ENCODE data around the gene ZNF487.
"Not testable (repeated sequence)": the region's sequence is repeated elsewhere in the genome, so short reads cannot be mapped to it uniquely, and the experiment has no call there.

Gene ZNF487

DNA sequence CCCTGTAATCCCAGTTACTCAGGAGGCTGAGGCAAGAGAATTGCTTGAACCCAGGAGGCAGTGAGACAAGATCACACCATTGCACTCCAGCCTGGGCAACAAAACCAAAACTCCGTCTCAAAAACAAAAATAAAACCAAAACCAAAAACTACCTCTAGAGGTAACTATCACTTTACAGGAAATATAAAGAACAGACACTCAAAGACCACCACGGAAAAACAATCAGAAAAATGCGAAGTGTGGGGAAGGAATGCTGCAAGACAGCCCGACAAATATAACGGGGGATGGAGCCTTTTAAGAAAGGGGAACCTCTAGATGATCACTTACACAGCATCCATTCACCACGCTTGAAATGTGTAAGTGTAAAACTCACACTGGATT is 32.2 kb upstream of the ZNF487 start:
- no peak for DNase-seq (ENCODE audit: low read depth)

DNA sequence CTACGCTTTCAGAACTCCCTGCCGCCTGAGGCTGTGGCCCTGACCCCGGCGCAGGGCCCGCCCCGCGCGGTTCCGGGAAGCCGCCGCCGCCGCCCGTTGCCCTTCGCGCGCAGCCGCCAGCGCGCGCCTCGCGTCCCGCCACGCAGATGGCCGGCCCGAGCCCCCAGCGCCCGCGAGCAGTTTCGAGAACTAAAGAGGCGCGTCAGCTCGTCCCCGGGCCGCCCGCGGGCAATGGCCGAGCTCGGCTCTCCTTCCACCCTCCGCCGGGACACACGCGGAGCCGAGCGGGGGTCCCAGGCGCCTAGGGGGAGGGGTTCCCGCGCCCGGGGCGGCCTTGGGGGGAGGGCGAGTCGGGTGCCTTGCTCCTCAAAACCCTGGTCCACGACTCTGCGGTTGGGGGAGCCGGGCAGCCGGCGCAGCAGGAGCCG is 29.7 kb upstream of the ZNF487 start:
- peak; percentile 33 for DNase-seq (ENCODE audit: low read depth)

DNA sequence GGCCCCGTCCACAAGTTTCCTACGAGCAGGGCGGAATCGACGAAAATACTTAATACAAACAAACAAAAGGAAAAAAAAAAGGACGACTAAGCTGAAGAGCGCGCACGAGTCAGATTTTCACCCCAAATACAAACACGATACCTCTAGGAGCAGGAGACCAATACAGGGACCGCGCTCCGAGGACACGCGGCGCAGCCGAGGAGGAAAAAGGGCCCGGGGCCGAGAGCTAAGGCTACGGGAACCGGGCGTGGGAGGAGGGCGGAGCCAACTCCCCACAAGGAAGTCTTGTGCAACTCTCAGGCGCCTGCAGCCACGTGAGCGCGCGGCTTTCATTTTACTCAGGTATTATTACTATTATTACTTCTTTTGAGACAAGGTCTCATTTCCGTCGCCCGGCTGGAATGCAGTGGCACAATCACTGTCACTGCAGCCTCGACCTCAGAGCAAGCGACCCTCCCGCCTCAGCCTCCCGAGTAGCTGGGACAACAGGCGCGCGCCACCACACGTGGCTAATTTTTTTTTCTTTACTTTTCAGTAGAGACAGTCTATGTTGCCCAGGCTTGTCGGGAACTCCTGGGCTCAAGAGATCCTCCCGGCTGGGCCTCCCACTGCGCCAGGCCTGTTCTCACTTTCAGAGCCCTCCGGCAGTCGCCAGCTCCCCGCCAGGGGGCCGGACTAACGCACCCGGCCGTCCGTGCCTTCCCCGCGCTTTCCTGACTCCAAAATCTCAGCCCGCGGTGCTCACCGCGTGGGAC is 29.2 kb upstream of the ZNF487 start:
- DNase-seq (ENCODE audit: low read depth): peak; percentile 78

DNA sequence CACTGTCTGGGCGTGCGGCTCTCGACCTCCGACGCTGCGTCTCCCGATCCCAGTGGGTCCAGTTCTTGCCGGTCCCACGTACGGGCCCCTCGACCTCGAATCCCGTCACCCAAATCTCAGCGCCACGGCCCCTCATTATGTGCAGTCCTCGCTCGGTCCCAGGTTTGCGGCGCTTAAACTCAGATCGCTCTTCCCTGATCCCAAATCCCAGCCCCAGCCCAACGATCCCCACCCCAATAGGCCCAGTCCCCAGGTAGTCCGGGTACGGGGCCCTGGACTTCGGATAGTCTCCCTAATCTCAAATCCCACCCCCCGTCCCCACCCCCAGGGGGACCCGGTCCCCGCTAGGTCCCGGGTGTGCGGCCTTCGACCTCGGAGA is 28.6 kb upstream of the ZNF487 start:
- no peak for DNase-seq (ENCODE audit: low read depth)

DNA sequence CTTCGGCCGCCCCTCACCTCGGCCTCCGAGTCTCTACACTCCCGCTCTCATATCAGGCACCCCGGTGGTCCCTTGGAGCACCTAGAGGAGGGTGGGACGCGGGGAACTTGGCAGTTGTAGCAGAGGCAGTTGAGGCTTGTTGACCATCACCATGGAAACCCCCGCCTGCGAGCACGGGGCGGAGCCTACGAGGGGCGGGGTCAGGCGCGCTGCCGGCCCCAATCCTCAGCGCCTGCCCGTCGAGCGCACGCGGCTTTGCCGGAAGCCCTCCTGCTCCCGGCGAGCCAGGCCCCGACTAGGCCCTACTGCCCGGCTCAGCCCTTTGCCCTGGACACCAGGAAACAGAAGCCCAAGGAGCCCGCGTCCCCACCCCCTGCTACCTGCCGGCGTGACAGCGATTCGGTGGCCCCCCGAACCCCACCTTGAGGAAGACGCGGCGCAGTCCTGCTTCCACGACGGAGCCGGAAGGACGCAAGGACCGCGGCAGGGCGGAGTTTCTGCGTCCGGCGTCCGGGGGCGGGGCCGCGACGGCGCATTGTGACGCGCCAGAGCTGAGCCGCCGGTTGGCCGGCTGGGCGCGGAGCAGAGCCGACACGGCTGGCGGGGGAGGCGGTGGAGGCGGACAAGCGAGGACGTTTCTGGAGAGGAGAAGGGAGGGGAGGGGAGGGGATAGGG is 28.1 kb upstream of the ZNF487 start, which contains the start of gene HNRNPF:
HNRNPF (minus strand) TSS at position 477 of the 675 bp plus-strand sequence. CDS start 21,302 bp downstream, outside the sequence.
- peak; percentile 90 for DNase-seq (ENCODE audit: low read depth)

DNA sequence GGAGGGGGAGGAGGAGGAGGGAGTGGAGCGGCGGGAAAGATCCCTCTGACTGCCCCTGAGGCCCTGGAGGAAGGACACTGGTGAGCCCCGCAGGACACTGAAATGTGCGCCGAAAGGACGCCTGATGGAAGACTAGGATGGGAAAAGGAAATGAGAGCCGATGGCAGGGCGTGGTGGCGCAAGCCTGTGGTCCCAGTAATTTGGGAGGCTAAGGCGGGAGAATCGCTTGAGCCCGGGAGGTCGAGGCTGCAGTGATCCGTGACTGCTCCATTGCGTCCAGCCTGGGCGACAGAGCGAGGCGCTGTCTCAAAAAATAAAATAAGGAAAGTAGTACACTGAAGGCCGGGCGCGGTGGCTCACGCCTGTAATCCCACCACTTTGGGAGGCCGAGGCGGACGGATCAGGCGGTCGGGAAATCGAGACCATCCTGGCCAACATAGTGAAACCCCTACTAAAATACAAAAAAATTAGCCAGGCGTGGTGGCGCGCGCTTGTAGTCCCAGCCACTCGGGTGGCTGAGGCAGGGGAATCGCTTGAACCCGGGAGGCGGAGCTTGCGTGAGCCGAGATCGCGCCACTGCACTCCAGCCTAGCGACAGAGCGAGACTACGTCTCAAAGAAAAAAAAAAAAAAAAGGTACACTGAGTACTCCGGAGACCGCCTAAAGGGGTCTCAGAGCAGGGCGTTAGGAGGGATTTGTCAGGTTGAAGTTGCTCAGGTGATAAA is 27.4 kb upstream of the ZNF487 start:
- DNase-seq (ENCODE audit: low read depth): peak; percentile 37

DNA sequence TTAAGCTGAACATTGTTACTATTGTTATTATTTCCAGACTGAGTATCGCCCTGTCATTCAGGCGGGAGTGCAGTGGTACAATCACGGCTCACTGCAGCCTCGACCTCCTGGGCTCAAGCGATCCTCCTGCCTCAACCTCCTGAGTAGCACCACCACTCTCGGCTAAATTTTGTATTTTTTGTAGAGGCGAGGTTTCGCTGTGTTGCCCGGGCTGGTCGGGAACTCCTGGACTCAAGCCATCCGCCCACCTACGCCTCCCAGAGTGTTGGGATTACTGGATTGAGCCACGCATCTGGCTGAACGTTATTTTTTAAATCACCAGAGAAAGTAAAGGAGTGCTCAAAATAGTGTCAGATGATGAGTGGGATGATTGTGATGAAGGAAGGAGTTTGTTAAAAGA is 26.6 kb upstream of the ZNF487 start:
- DNase-seq (ENCODE audit: low read depth): no peak

DNA sequence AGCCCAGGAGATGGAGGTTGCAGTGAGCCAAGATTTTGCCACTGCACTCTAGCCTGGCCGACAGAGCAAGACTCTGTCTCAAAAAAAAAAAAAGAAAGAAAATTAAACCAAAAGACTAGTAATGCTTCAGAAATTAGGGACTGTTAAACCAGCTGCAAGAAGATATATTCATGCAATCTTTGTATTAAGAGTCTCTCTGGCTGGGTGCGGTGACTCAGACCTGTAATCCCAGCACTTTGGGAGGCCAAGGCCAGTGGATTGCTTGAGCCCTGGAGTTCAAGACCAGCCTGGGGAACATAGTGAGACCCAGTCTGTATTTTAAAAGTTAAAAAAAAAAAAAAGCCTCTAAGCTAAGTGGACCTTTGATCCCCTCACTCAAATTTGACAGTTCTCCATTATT is 25.4 kb upstream of the ZNF487 start:
- no peak for DNase-seq (ENCODE audit: low read depth)

DNA sequence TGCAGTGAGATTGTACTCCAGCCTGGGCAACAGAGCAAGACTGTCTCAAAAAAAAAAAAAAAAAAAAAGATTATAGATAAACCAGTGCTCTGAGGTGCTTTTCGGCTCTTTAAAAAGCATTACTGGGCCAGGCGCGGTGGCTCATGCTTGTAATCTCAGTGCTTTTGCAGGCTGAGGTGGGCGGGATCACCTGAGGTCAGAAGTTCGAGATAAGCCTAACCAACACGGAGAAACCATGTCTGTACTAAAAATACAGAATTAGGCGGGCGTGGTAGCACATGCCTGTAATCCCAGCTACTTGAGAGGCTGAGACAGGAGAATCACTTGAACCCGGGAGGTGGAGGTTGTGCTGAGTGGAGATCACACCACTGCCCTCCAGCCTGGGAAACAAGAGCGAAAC is 21.4 kb upstream of the ZNF487 start:
- DNase-seq (ENCODE audit: low read depth): no peak

DNA sequence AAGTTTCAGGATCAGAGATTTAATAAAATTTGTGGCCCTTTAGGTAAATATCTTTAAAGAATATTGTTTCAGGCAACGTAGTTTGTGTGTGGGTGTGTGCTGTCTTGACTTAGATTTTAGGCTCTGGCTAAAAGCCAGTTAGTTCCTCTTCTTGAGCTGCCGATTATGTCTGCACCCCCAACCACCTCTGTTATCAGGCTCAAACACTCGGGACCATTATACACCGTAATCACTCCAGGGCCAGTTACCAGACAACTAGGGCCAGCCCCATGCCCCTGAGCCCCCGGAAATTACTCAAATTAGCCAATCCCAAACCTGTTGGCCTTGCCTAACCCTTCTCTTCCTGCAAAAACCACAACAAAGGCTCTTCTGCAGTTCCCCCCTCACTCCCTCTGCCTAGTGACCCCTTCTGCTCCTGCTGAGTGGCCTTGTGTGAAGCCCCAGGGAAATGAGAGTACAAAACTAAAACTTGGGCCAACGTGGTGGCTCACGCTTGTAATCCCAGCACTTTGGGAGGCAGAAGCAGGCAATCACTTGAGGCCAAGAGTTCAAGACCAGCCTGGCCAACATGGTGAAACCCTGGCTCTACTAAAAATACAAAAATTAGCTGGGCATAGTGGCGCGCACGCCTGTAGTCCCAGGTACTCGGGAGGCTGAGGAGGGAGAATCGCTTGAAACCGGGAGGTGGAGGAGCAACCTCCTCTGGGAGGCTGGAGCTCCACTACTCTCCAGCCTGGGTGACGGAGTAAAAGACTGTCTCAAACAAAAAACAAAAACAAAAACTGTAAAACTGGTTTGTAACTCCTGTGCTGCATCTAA is 18.8 kb upstream of the ZNF487 start:
- DNase-seq (ENCODE audit: low read depth): peak; percentile 37

DNA sequence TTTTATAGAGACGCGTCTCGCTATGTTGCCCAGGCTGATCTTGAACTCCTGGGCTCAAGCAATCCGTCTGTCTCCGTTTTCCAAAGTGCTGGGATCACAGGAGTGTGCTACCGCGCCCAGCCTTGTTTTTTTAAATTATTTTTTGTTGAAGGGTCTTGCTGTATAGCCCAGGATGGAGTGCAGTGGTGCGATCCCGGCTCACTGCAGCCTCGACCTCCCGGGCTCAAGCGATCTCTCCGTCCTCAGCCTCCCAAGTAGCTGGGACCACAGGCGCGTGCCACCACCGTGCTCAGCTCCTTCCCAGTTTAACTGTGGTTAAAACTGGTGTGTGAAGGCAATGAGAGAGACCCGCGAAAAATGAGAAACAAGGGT is 16.9 kb upstream of the ZNF487 start:
- DNase-seq (ENCODE audit: low read depth): no peak

DNA sequence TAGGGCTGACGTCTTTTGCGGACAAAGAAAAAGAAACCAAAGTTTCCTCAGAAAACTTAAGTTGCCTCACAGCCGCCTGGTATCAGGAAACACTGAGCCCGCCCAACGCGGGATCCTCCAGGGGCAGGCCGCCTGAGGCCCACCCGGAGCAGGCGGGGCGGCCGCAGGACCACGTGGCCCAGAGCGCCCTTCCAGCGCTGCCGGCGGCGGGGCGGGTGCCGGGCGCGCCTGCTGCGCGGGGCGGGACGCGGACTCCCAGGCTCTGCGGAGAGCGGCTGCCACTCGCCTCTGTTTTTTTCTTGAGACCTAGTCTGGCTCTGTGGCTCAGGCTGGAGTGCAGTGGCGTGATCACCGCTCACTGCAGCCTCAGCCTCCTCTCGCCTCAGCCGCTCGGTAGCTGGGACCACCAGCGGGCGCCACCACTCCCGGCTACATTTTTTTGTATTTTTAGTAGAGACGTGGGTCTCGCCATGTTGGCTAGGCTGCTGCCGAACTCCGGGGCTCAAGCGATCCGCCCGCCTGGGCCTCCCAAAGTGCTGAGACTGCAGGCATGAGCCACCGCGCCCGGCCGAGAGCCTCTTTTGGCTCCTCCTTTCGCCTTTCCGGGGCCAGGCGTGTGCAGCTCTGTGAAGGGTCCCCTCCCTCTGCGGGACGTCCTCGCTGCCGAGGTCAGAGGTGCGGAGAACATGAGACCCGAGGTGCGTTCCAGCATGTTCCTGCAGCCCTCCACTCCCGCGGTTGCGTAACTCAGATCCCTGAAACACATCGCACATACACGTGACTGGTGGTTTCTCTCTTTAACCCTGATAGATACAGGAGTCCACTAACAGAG is 16.3 kb upstream of the ZNF487 start:
- DNase-seq (ENCODE audit: low read depth): peak; percentile 65

DNA sequence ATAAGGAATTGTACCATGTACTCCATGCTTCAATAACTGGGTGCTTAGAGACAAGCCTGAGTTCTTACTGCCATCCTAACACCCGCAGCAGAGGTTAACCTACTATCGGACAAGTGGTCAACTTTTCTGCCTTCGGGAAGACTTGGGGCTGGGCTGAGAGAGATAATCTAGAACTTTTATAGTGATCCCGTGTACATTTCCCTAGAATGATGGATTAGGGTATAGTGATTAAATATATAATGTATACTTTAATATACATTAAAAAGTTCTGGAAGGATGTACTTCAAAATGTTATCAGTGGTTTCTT is 15.8 kb upstream of the ZNF487 start:
- no peak for DNase-seq (ENCODE audit: low read depth)

DNA sequence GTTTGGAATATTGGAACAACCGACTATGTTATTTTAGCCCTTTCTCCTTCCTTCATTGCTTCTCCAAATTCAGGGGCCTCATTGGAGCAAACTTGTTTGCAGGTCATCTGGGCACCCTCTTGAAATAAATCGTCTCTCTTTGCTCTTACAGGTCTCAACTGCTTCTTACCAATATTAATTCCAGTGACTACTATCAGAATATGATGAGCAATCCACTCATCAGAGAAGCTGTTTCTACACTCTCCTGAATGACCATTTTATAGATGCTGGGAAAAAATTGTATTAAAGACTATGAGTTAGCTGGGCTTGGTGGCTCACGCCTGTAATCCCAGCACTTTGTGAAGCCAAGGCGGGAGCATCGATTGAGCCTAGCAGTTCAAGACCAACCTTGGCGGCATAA is 15.4 kb upstream of the ZNF487 start:
- DNase-seq (ENCODE audit: low read depth): no peak

DNA sequence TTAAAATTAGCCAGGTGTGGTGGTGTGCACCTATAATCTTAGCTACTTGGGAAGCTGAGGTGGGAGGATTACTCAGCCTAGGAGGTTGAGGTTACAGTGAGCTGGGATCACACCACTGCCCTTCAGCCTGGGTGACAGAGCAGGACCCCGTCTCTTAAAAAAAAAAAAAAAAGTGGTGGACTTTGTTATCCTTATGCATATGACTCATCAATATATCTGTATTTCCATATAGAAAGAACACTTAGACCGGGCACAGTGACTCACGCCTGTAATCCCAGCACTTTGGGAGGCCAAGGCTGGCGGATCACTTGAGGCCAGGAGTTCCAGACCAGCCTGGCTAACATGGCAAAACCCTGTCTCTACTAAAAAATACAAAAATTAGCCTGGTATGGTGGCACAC is 15.0 kb upstream of the ZNF487 start:
- DNase-seq (ENCODE audit: low read depth): not testable (repeated sequence)

DNA sequence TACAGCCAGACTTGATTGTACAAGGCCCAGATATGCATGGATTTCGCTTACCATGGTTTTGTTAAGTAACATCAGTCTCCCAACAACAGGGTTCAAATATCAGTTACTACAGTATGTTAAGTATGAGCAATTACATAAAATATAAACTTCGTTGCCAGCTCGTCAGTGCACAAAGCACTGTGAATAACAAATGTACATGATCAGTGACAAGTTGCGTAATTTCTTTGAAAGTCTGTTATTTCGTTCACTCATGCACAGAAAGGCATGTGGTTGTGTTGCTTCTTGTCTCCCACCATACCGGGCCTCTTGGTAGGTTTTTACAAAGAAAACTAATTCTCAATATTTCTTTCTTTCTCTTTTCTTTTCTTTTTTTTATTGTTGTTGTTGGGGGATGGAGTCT is 12.5 kb upstream of the ZNF487 start:
- DNase-seq (ENCODE audit: low read depth): no peak

DNA sequence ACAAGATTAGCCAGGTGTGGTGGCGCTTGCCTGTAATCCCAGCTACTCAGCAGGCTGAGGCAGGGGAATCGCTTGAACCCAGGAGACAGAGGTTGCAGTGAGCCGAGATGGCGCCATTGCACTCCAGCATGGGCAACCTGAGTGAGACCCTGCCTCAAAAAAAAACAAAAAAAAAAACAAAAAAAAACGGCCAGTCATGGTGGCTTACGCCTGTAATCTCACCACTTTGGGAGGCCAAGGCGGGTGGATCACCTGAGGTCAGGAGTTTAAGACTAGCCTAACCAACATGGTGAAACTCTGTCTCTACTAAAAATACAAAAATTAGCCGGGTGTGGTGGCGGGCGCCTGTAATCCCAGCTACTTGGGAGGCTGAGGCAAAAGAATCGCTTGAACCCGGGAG is 10.4 kb upstream of the ZNF487 start:
- not testable (repeated sequence) for DNase-seq (ENCODE audit: low read depth)

DNA sequence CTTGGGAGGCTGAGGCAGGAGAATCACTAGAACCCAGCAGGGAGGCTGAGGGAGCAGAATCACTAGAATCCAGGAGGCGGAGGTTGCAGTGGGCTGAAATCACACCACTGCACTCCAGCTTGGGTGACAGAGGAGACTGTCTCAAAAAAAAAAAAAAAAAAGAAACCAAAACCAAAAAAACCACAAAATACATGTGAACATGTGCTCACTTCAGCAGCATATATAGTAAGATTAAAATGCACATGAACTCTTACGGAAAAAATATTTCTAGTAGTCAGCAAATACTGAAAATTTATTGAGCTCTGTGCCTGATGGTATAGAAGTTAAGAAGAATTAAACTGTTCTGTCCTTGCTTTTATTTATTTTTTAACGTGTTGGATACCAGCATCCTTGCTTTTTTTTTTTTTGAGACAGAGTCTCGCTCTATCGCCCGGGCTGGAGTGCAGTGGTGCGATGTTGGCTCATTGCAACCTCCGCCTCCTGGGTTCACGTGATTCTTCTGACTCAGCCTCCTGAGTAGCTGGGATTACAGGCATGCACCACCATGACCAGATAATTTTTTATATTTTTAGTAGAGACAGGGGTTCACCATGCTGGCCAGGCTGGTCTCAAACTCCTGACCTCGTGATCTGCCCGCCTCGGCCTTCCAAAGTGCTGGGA is 9.6 kb upstream of the ZNF487 start:
- DNase-seq (ENCODE audit: low read depth): no peak

DNA sequence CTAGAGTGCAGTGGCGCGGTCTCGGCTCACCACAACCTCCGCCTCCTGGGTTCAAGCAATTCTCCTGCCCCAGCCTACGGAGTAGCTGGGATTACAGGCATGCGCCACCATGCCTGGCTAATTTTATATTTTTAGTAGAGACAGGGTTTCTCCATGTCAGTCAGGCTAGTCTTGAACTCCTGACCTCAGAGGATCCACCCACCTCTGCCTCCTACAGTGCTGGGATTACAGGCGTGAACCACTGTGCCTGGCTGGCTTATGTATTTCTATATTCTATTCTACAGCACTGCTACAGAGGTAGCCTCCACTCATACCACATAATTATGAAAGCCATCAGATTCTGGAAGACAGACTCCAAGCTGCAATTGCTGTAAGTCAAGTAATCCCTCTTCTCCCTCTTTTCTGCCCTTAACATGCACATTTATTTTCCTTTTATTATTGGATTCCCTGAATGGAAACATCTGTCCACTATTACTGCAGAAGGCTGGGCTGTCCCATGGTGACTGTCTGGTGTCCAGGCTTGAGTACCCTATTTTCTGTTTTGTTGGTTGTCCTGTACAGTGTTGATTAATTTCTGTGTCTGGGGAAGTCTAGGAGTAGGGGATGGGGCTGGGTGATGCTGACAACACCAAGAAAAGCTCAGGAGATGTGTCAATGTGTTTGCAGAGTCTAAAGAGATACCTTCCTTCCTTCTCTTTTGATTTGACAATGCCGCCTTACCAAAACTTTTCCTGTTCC is 5.8 kb upstream of the ZNF487 start:
- DNase-seq (ENCODE audit: low read depth): no peak

DNA sequence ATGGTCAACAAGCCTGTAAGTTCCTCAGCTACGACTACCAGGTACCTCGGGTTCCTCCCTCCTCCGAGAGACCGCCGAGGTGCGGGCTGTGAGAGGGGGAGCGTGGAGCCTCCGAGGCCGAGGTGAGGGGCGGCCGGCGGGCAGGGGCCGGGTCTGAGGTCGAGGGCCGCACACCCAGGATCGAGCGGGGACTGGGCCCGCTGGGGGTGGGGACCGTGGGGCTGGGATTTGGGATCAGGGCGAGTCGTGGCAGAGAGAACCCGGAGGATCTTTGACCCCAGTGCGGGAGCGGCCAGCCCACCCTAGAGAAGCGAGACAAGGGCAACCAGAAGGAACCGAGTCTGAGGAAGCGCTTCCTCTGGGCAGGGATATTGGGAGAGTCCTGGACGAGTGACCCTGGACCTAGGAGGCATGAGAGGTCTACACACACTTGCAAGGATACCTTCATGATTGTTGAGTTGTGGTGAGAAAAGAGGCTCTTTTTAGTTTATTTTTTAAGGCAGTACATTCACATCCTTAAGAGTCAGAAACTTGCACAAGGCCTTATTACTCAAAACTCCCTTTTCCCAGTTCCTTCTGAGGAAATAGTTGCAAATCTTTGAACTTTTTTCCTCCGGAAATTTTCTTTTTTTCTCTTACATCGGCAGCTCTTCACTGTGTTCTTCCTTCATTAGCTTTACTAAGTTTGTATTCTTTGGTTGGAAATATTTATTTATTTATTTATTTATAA is 395 bp downstream of the ZNF487 start:
- DNase-seq (ENCODE audit: low read depth): no peak
